H9 (cell line): Measurements from ENCODE around the gene OR10A4. TPM values are rescaled to one million over a fixed set of nuclear protein-coding genes. Genes with fewer than 3 reads are reported as not detected.

Source experiments
- DNase-seq: peaks from one replicate; pipeline ENCODE4 v3.0.0-alpha.2; 2017
- H2AFZ ChIP-seq: one replicate; pipeline ENCODE4 v1.6.1; 2013; ENCODE audit warnings: mild to moderate bottlenecking, low read length, control low read depth, moderate library complexity
- H2AK5ac ChIP-seq: 2 replicates; pipeline ENCODE4 v1.6.1; 2013; ENCODE audit warnings: low read length, control low read depth, mixed read lengths; ENCODE audit not compliant: insufficient read length
- H2BK120ac ChIP-seq: one replicate; pipeline ENCODE4 v1.6.1; 2013; ENCODE audit warnings: low read depth, mild to moderate bottlenecking, low read length, control low read depth, inconsistent platforms; ENCODE audit not compliant: poor library complexity, severe bottlenecking
- H2BK12ac ChIP-seq: 2 replicates; pipeline ENCODE4 v1.6.1; 2013; ENCODE audit warnings: low read length, control low read depth, mixed read lengths, low read depth; ENCODE audit not compliant: insufficient read length
- H2BK15ac ChIP-seq: 2 replicates; pipeline ENCODE4 v1.6.1; 2013; ENCODE audit warnings: low read depth, low read length, control low read depth
- H2BK20ac ChIP-seq: one replicate; pipeline ENCODE4 v1.6.1; 2013; ENCODE audit warnings: low read depth, mild to moderate bottlenecking, low read length, control low read depth, inconsistent platforms; ENCODE audit not compliant: poor library complexity, severe bottlenecking
- H2BK5ac ChIP-seq: 2 replicates; pipeline ENCODE4 v1.6.1; 2013; ENCODE audit warnings: low read length, control low read depth, mixed read lengths; ENCODE audit not compliant: insufficient read length
- H3K14ac ChIP-seq: 2 replicates; pipeline ENCODE4 v1.6.1; 2013; ENCODE audit warnings: low read length, control low read depth; ENCODE audit not compliant: insufficient read depth
- H3K18ac ChIP-seq: 2 replicates; pipeline ENCODE4 v1.6.1; 2013; ENCODE audit warnings: low read depth, mild to moderate bottlenecking, mixed read lengths, low read length, control low read depth; ENCODE audit not compliant: insufficient read length
- H3K23ac ChIP-seq: 2 replicates; pipeline ENCODE4 v1.6.1; 2013; ENCODE audit warnings: low read length, control low read depth, mixed read lengths, low read depth; ENCODE audit not compliant: insufficient read length
- H3K23me2 ChIP-seq: 2 replicates; pipeline ENCODE4 v1.6.1; 2013; ENCODE audit warnings: low read depth, mild to moderate bottlenecking, mixed read lengths, low read length, control low read depth; ENCODE audit not compliant: insufficient read length, poor library complexity, severe bottlenecking
- H3K27ac ChIP-seq: 2 replicates; pipeline ENCODE4 v1.5.1; 2013; ENCODE audit warnings: low read length, control low read depth, mixed read lengths, low read depth; ENCODE audit not compliant: insufficient read length
- H3K27me3 ChIP-seq: 2 replicates; pipeline ENCODE4 v1.6.1; 2013; ENCODE audit warnings: low read length, control low read depth, inconsistent platforms; ENCODE audit not compliant: insufficient read depth
- H3K4ac ChIP-seq: 2 replicates; pipeline ENCODE4 v1.6.1; 2013; ENCODE audit warnings: low read depth, mild to moderate bottlenecking, control low read depth, inconsistent platforms, low read length, moderate library complexity
- H3K4me1 ChIP-seq: 2 replicates; pipeline ENCODE4 v1.6.1; 2013; ENCODE audit warnings: low read length, control low read depth, inconsistent platforms; ENCODE audit not compliant: insufficient read depth
- H3K4me2 ChIP-seq: 2 replicates; pipeline ENCODE4 v1.6.1; 2013; ENCODE audit warnings: low read length, control low read depth, mixed read lengths; ENCODE audit not compliant: insufficient read length, insufficient read depth
- H3K56ac ChIP-seq: 2 replicates; pipeline ENCODE4 v1.6.1; 2013; ENCODE audit warnings: low read depth, mild to moderate bottlenecking, mixed read lengths, low read length, control low read depth; ENCODE audit not compliant: insufficient read length
- H3K79me1 ChIP-seq: 2 replicates; pipeline ENCODE4 v1.6.1; 2013; ENCODE audit warnings: low read depth, mild to moderate bottlenecking, moderate library complexity, low read length, control low read depth, inconsistent platforms; ENCODE audit not compliant: insufficient read depth, poor library complexity, severe bottlenecking
- H3K79me2 ChIP-seq: 2 replicates; pipeline ENCODE4 v1.6.1; 2013; ENCODE audit warnings: low read length, control low read depth, inconsistent platforms; ENCODE audit not compliant: insufficient read depth
- H3K9ac ChIP-seq: 2 replicates; pipeline ENCODE4 v1.6.1; 2013; ENCODE audit warnings: low read length, control low read depth, mixed read lengths; ENCODE audit not compliant: insufficient read length; ENCODE audit errors: extremely low read depth
- H3K9me3 ChIP-seq: one replicate; pipeline ENCODE4 v1.6.1; 2013; ENCODE audit warnings: low read depth, low read length, inconsistent platforms; ENCODE audit not compliant: control insufficient read depth
- H3T11ph ChIP-seq: one replicate; pipeline ENCODE4 v1.6.1; 2013; ENCODE audit warnings: mild to moderate bottlenecking, low read length, control low read depth, inconsistent platforms
- H4K20me1 ChIP-seq: one replicate; pipeline ENCODE4 v1.6.1; 2013; ENCODE audit not compliant: control insufficient read depth, insufficient read length, insufficient read depth
- H4K5ac ChIP-seq: 2 replicates; pipeline ENCODE4 v1.6.1; 2013; ENCODE audit warnings: low read depth, mild to moderate bottlenecking, mixed read lengths, low read length, control low read depth; ENCODE audit not compliant: insufficient read length
- H4K8ac ChIP-seq: replicated peaks from 2 replicates; pipeline ENCODE4 v1.6.1; 2013; ENCODE audit warnings: low read length, control low read depth, mixed read lengths, low read depth; ENCODE audit not compliant: insufficient read length
- H4K91ac ChIP-seq: 2 replicates; pipeline ENCODE4 v1.6.1; 2013; ENCODE audit warnings: low read depth, mild to moderate bottlenecking, moderate library complexity, mixed read lengths, low read length, control low read depth; ENCODE audit not compliant: insufficient read length
- H3K27ac Mint-ChIP-seq, 3 experiments: 2 replicates in 2 of 3; 3 replicates in 1 of 3; pipeline ENCODE4 v1.8.0; 2020 to 2021; ENCODE audit warnings: mixed read lengths in 3 of 3, mild to moderate bottlenecking in 1 of 3, moderate library complexity in 1 of 3
- H3K27me3 Mint-ChIP-seq: 2 replicates; pipeline ENCODE4 v1.8.0; 2021; ENCODE audit warnings: low read depth, mild to moderate bottlenecking, moderate library complexity, mixed read lengths
- H3K36me3 Mint-ChIP-seq, 3 experiments: 2 replicates in 2 of 3; 3 replicates in 1 of 3; pipeline ENCODE4 v1.8.0; 2020 to 2021; ENCODE audit warnings: low read depth in 3 of 3, mixed read lengths in 3 of 3; ENCODE audit not compliant: insufficient read depth in 1 of 3
- H3K4me1 Mint-ChIP-seq, 2 experiments: 2 replicates each; pipeline ENCODE4 v1.8.0; 2020; ENCODE audit warnings: mixed read lengths in 2 of 2
- H3K4me3 Mint-ChIP-seq, 2 experiments: 2 replicates in 1 of 2; 3 replicates in 1 of 2; pipeline ENCODE4 v1.8.0; 2020 to 2021; ENCODE audit warnings: mild to moderate bottlenecking in 2 of 2, mixed read lengths in 2 of 2, moderate library complexity in 1 of 2
- H3K9me3 Mint-ChIP-seq, 2 experiments: 2 replicates in 1 of 2; 3 replicates in 1 of 2; pipeline ENCODE4 v1.8.0; 2020; ENCODE audit warnings: mild to moderate bottlenecking in 2 of 2, mixed read lengths in 2 of 2, moderate library complexity in 1 of 2
- CTCF ChIP-seq: fragments of 200-600 bp; sonication (generic); conservative IDR thresholded peaks from 3 replicates; pipeline ENCODE4 v1.8.0; 2021; ENCODE audit warnings: antibody characterized with exemption, mild to moderate bottlenecking
- WGBS: extraction: QIAGEN DNeasy Blood & Tissue Kit; methylation state at CpG from one replicate; pipeline ENCODE4 v1.1.7; 2013; ENCODE audit warnings: missing lambda C conversion rate, low lambda C conversion rate, mixed read lengths; ENCODE audit not compliant: insufficient read length; ENCODE audit errors: extremely low coverage; 5-methylcytosine and 5-hydroxymethylcytosine counted together
- total RNA-seq: library from RNA; stranded (reverse); gene quantifications from 2 replicates; pipeline ENCODE4 v1.2.1, GENCODE V29; 2021

Gene OR10A4
- total RNA-seq, 1 experiment from 2014 or later, result not detected

GRCh38 chr11:6845383-6845782 is 31.0 kb upstream of the OR10A4 start, which contains the start of gene OR10A5:
Gene OR10A5, plus strand, starts transcription at chr11:6845683. Its CDS starts 0 bp downstream, at chr11:6845683.
- no peak within 1 kb of the TSS for H4K8ac ChIP-seq
- Mint-ChIP-seq H3K27me3 (peaks cover 2% of the 10 kb centered on the region), H3K36me3 (peaks cover 6 to 34% (median 17%) of the 10 kb centered on the region in 3 experiments; a peak in 6 of 7 replicates), H3K4me3 (no peak within 1 kb of the TSS), H3K9me3 (peaks cover 16 to 23% of the 10 kb centered on the region in 2 experiments), H3K27ac (no peak within 1 kb of the TSS), H3K4me1 (peaks cover 23 to 24% of the 10 kb centered on the region in 2 experiments)
- no peak within 1 kb of the TSS for H2AK5ac ChIP-seq
- H3K4me1 ChIP-seq, result no peaks in the 10 kb centered on the region
- no peak within 1 kb of the TSS for H3T11ph ChIP-seq
- H3K27me3 ChIP-seq, result no peaks in the 10 kb centered on the region
- no peak within 1 kb of the TSS for H3K4me2 ChIP-seq
- no peak within 1 kb of the TSS for H3K14ac ChIP-seq
- H2BK12ac ChIP-seq, result no peak within 1 kb of the TSS
- H2BK15ac ChIP-seq, result no peak within 1 kb of the TSS
- TF ChIP-seq CTCF, result no peak
- no CpG with 5 or more reads among the region's 3 CpGs for WGBS
- no peaks in the 10 kb centered on the region for H4K20me1 ChIP-seq
- H3K9me3 ChIP-seq, result no peaks in the 10 kb centered on the region
- DNase-seq, result no peak
- no peak within 1 kb of the TSS for H3K27ac ChIP-seq
- no peak within 1 kb of the TSS for H3K18ac ChIP-seq
- H4K91ac ChIP-seq, result no peak within 1 kb of the TSS
- H3K56ac ChIP-seq, result no peak within 1 kb of the TSS
- no peak within 1 kb of the TSS for H2BK120ac ChIP-seq
- H4K5ac ChIP-seq, result no peak within 1 kb of the TSS
- no peaks in the 10 kb centered on the region for H3K79me1 ChIP-seq
- H3K23ac ChIP-seq, result no peak within 1 kb of the TSS
- H2AFZ ChIP-seq, result no peak within 1 kb of the TSS
- no peak within 1 kb of the TSS for H3K4ac ChIP-seq
- no peak within 1 kb of the TSS for H2BK20ac ChIP-seq
- H2BK5ac ChIP-seq, result no peak within 1 kb of the TSS
- no peaks in the 10 kb centered on the region for H3K23me2 ChIP-seq
- no peaks in the 10 kb centered on the region for H3K79me2 ChIP-seq
- no peak within 1 kb of the TSS for H3K9ac ChIP-seq
